Measurements from ENCODE around the gene MTNR1B. TPM values are rescaled to one million over a fixed set of nuclear protein-coding genes. Genes with fewer than 3 reads are reported as not detected.

Gene MTNR1B
- total RNA-seq (2014; rRNA removed; shearing (Covaris generic); ENCODE audit: low replicate concordance), result not detected in 2 replicates

GRCh38 chr11:92969634-92970347, at the start of gene MTNR1B:
MTNR1B (plus strand) TSS chr11:92969651; CDS start chr11:92969726, 75 bp downstream.
- Histone ChIP-seq H3K27me3 (peaks cover 6% of the 10 kb centered on the region; the same call in 1 of the 2 replicates), H3K36me3 (no peaks in the 10 kb centered on the region), H3K9me3 (no peaks in the 10 kb centered on the region), H3K4me3 (peak within 1 kb of the TSS; percentile 9; the same call in 1 of the 2 replicates)
- DNase-seq, result peak; percentile 19

- no peak for DNase-seq
- Histone ChIP-seq H3K9me3 (no peaks in the 10 kb centered on the region), H3K27me3 (no peaks in the 10 kb centered on the region), H3K36me3 (no peaks in the 10 kb centered on the region), H3K4me3 (no peak overlapping the region)
These were observed 49.1 kb upstream of the MTNR1B start for GRCh38 chr11:92920331-92920730.

GRCh38 chr11:92922731-92923130, 46.7 kb upstream of the MTNR1B start:
- DNase-seq, result no peak
- Histone ChIP-seq H3K4me3 (no peak overlapping the region), H3K27me3 (no peaks in the 10 kb centered on the region), H3K36me3 (no peaks in the 10 kb centered on the region), H3K9me3 (0 out of 2 replicates have a peak, but pooled peaks cover 2% of the 10 kb centered on the region)

DNA sequence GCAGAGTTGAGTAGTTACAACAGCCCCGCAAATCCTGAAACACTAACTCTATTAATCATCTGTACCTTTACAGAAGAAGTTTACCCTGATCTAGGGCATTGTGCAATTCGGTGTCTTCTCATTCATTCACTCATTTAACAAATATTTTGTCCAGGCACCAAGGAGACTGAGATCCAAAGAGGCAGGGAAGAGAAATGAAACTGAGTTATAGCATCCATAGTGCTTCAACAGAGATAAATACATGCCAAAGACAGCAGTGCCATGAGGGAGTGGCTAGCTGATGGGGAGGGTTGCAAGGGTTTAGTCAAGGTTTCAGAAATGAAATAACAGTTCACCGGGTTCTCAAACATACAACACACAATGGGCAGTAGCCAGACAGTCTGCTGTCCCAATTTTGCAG, 40.2 kb upstream of the MTNR1B start:
- H3K36me3 ChIP-seq, result no peaks in the 10 kb centered on the region
- no peaks in the 10 kb centered on the region for H3K27me3 ChIP-seq
- H3K4me3 ChIP-seq, result no peak overlapping the region
- DNase-seq, result no peak
- H3K9me3 ChIP-seq, result 0 out of 2 replicates have a peak, but pooled peaks cover 2% of the 10 kb centered on the region

DNA sequence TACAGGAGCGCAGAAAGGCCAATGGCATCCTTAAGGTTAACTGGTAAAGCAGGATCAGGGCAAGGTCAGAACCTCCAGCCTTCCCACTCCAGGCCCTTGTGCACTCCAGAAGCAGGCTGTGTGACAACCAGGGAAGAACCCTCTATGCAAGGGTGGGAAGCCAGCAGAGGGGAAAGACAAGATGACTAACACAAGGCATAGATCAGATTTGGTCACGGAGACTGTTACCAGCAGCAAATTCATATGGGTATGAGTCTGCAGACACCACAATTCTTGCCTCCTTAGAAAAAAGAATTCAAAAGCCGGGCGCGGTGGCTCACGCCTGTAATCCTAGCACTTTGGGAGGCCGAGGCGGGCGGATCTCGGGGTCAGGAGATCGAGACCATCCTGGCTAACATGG, 39.8 kb upstream of the MTNR1B start:
- 0 out of 2 replicates have a peak, but pooled peaks cover 2% of the 10 kb centered on the region for H3K9me3 ChIP-seq
- H3K36me3 ChIP-seq, result no peaks in the 10 kb centered on the region
- no peaks in the 10 kb centered on the region for H3K27me3 ChIP-seq
- DNase-seq, result no peak
- no peak overlapping the region for H3K4me3 ChIP-seq

GRCh38 chr11:92931746-92932422, 37.6 kb upstream of the MTNR1B start:
- Histone ChIP-seq H3K27me3 (no peaks in the 10 kb centered on the region), H3K4me3 (no peak overlapping the region), H3K36me3 (no peaks in the 10 kb centered on the region), H3K9me3 (no peaks in the 10 kb centered on the region)
- DNase-seq, result no peak

DNA sequence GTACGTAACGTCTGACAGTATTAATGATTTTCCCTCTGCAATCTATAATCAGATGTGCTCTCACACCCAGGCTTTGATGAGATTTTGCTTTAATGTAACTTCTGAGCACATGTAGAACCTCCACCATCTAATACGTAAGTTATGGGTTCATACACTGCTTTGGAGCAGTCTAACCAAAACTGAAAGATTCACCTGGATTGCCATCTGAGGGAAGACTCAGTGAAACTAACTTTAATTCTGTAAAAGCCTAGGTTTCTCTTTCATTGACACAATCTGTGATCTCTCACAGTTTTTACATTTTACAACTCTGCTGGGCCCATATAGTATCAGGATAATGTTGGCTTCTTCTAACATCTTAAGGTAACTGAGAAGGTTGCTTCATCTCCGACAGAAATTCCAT, 30.1 kb upstream of the MTNR1B start:
- Histone ChIP-seq H3K4me3 (no peak overlapping the region), H3K36me3 (no peaks in the 10 kb centered on the region)
- no peak for DNase-seq

GRCh38 chr11:92941676-92942571, 27.5 kb upstream of the MTNR1B start:
- H3K27me3 ChIP-seq, result no peaks in the 10 kb centered on the region
- no peak overlapping the region for H3K4me3 ChIP-seq
- no peaks in the 10 kb centered on the region for H3K36me3 ChIP-seq
- DNase-seq, result no peak
- peaks cover 2% of the 10 kb centered on the region; the same call in 1 of the 2 replicates for H3K9me3 ChIP-seq

More for the DNA sequence above, 30.1 kb upstream of the MTNR1B start:
- no peaks in the 10 kb centered on the region for H3K27me3 ChIP-seq
- H3K9me3 ChIP-seq, result peaks cover 2% of the 10 kb centered on the region; the same call in 1 of the 2 replicates

GRCh38 chr11:92946707-92947106, 22.7 kb upstream of the MTNR1B start:
- H3K27me3 ChIP-seq, result no peaks in the 10 kb centered on the region
- no peaks in the 10 kb centered on the region for H3K36me3 ChIP-seq
- DNase-seq, result no peak
- peaks cover 5% of the 10 kb centered on the region for H3K9me3 ChIP-seq
- no peak overlapping the region for H3K4me3 ChIP-seq

GRCh38 chr11:92948116-92948515, 21.3 kb upstream of the MTNR1B start:
- no peaks in the 10 kb centered on the region for H3K27me3 ChIP-seq
- H3K9me3 ChIP-seq, result peaks cover 3% of the 10 kb centered on the region; the same call in 1 of the 2 replicates
- no peak for DNase-seq
- no peaks in the 10 kb centered on the region for H3K36me3 ChIP-seq
- H3K4me3 ChIP-seq, result no peak overlapping the region

- peaks cover 3% of the 10 kb centered on the region; the same call in 1 of the 2 replicates for H3K9me3 ChIP-seq
- no peak for DNase-seq
- no peak overlapping the region for H3K4me3 ChIP-seq
- no peaks in the 10 kb centered on the region for H3K27me3 ChIP-seq
- H3K36me3 ChIP-seq, result no peaks in the 10 kb centered on the region
These were observed 15.4 kb upstream of the MTNR1B start for GRCh38 chr11:92954003-92954402.

DNA sequence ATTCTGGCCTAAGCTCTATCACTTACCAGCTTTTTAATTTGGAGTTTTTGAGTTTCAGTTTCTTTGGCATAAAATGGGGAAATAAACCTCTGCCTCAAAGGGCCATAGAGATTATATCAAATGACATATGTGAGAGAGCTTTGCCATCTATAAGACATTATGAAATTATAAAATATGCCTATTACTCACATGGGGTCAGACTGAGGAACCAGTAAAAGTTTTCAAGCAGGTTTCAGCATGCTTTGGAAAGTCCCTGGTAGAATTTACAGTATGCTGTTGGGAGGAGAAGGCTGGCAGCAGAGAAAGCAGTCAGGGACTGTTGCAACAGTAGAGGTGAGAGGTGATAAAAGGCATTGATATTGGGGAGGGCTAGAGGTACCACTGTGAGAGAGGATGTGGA, 13.6 kb upstream of the MTNR1B start:
- Histone ChIP-seq H3K4me3 (no peak overlapping the region), H3K36me3 (no peaks in the 10 kb centered on the region), H3K27me3 (no peaks in the 10 kb centered on the region), H3K9me3 (no peaks in the 10 kb centered on the region)
- DNase-seq, result no peak

DNA sequence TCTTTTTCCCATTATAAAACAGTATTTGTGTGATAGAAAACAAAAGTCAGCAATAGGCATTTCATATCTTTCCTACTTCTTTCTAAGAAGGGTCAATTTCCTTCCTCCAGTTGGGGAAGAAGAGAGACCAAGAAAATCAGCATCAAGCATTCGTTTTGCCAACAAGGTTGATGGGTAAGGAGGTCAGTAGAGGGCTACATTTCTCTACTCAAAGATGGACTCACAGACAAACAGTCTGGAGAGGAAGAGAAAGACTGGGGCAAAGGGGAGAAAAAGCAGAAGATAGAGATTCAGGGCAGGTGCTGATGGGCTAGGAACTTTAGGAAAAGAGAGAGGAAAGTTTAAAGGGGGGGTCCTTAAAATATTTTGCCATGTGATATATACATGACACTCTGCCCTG, 8.6 kb upstream of the MTNR1B start:
- H3K9me3 ChIP-seq, result no peaks in the 10 kb centered on the region
- no peak for DNase-seq

GRCh38 chr11:92962446-92962845, 7.0 kb upstream of the MTNR1B start:
- no peaks in the 10 kb centered on the region for H3K27me3 ChIP-seq
- DNase-seq, result no peak
- H3K4me3 ChIP-seq, result no peak overlapping the region
- H3K36me3 ChIP-seq, result no peaks in the 10 kb centered on the region
- no peaks in the 10 kb centered on the region for H3K9me3 ChIP-seq

More for the DNA sequence above, 8.6 kb upstream of the MTNR1B start:
- H3K27me3 ChIP-seq, result no peaks in the 10 kb centered on the region
- H3K4me3 ChIP-seq, result no peak overlapping the region
- no peaks in the 10 kb centered on the region for H3K36me3 ChIP-seq

GRCh38 chr11:92964471-92964870, 5.0 kb upstream of the MTNR1B start:
- no peak for DNase-seq
- Histone ChIP-seq H3K36me3 (no peaks in the 10 kb centered on the region), H3K4me3 (no peak overlapping the region), H3K27me3 (peaks cover 6% of the 10 kb centered on the region; the same call in 1 of the 2 replicates), H3K9me3 (no peaks in the 10 kb centered on the region)

DNA sequence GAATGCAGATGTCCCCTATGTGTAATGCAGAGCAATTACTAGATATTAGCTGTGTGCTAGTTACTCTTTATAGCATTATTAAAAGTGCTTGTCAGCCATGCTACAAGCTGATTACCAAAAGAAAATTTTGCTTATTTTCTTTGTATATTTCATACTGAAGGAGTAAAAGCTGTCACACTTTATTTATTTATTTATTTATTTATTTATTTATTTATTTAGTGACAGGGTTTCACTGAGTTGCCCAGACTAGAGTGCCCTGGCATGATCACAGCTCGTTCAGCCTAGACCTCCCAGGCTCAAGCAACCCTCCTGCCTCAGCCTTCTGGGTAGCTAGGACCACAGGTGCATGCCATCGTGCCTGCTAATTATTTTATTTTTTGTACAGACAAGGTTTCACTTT, 4.3 kb upstream of the MTNR1B start:
- Histone ChIP-seq H3K9me3 (no peaks in the 10 kb centered on the region), H3K4me3 (no peak overlapping the region), H3K27me3 (peaks cover 6% of the 10 kb centered on the region; the same call in 1 of the 2 replicates), H3K36me3 (no peaks in the 10 kb centered on the region)
- no peak for DNase-seq

DNA sequence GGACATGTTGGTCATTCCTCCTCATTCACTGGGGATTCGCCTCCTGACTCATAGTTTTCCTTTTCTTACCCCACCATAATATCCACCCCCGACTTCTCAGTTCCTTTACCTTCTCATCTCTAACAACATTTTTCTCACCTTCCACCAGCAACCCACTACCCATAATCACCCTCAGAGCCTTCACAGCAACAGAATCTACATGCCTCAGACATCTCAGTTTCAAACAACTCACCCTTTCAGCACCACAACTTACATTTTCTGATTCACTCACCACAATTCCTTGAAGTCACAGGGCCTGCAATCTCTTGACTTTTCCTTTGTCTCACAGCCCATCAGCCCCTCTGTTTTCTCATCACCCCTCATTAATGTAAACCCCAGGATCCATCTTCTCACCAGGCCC, 2.3 kb upstream of the MTNR1B start:
- Histone ChIP-seq H3K4me3 (no peak overlapping the region), H3K36me3 (no peaks in the 10 kb centered on the region), H3K9me3 (no peaks in the 10 kb centered on the region), H3K27me3 (peaks cover 6% of the 10 kb centered on the region; the same call in 1 of the 2 replicates)
- DNase-seq, result no peak

Measured in MG63 (cell line).